OCI-LY3 (cell line): ENCODE results near the gene ELAVL3.

Source experiments
- EZH2phosphoT487 ChIP-seq: fragments of 200-600 bp; shearing (Covaris generic); IDR thresholded peaks from 2 replicates; pipeline ENCODE4 v1.6.1; 2018; ENCODE audit warnings: antibody characterized with exemption, mixed run types, low read depth
- TF ChIP-seq, protein P1 (sequence below): fragments of 200-600, 300-600 bp; sonication (generic); IDR thresholded peaks from 2 replicates; pipeline ENCODE4 v1.5.1; 2014; ENCODE audit warnings: antibody characterized with exemption, low read length, low read depth

DNA sequence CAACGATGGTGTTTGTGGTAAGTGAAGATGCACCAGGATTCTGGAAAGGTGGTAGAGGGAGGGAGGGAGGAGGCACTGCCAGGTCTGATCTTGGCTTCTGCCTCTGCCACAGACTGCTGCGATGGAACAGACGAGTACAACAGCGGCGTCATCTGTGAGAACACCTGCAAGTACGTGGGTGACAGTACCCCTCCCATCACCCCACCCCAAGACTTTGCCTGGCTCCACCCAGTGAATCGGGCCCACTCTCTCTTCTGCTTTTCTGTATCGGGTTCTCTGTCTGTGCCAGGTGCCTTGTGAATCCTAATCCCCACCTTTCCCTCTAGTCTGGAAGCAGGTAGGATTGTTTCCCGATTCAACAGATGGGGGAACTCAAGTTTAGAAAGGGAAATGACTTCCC is 42.9 kb downstream of the ELAVL3 start:
- TF ChIP-seq, protein P1, sequence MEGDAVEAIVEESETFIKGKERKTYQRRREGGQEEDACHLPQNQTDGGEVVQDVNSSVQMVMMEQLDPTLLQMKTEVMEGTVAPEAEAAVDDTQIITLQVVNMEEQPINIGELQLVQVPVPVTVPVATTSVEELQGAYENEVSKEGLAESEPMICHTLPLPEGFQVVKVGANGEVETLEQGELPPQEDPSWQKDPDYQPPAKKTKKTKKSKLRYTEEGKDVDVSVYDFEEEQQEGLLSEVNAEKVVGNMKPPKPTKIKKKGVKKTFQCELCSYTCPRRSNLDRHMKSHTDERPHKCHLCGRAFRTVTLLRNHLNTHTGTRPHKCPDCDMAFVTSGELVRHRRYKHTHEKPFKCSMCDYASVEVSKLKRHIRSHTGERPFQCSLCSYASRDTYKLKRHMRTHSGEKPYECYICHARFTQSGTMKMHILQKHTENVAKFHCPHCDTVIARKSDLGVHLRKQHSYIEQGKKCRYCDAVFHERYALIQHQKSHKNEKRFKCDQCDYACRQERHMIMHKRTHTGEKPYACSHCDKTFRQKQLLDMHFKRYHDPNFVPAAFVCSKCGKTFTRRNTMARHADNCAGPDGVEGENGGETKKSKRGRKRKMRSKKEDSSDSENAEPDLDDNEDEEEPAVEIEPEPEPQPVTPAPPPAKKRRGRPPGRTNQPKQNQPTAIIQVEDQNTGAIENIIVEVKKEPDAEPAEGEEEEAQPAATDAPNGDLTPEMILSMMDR: no peak
- TF ChIP-seq EZH2phosphoT487: no peak
